CD4-positive, alpha-beta T cell treated with Interleukin-15 for 1 hour (primary cell): ENCODE results near the gene ALKBH3.

Experiments used
- DNase-seq: peaks from one replicate; pipeline ENCODE4 v3.0.0-alpha.2; 2020

ALKBH3 gene

DNA sequence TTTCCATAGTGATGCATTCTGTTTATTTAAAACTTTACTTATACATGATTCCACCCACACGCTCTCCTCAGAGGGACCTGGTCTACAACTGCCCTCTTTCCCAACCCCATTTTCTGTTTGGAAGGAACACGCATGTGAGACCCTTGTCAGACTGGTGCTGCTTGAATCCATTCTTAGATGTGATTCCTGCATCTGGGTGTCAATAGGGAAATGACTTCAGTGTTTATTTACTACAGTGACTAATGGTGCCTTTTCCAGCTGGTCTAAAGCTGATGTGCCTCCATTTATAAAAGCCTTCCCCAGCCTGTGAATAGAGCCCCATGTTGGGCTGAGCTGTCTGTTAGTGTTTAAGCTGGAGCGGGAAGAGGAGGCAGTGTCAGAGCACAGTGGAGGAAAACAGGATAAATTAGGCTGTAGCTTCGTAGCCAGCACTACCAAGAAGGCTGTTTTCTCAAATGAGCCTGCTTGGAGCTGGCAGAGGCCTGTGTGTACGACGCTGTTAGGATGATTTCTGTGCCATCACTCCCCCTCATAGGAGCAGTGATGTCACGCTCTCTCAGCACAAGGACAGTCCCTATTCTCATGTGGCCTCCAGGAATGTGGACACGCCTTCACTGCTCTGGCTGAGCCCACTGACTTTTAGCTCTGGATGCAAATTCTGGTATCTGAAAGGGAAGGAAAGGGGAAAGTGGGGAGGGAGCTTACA is 42.9 kb downstream of the ALKBH3 start:
- no peak for DNase-seq

- no peak for DNase-seq
These were observed 43.7 kb downstream of the ALKBH3 start for GRCh38 chr11:43924112-43924855.

DNA sequence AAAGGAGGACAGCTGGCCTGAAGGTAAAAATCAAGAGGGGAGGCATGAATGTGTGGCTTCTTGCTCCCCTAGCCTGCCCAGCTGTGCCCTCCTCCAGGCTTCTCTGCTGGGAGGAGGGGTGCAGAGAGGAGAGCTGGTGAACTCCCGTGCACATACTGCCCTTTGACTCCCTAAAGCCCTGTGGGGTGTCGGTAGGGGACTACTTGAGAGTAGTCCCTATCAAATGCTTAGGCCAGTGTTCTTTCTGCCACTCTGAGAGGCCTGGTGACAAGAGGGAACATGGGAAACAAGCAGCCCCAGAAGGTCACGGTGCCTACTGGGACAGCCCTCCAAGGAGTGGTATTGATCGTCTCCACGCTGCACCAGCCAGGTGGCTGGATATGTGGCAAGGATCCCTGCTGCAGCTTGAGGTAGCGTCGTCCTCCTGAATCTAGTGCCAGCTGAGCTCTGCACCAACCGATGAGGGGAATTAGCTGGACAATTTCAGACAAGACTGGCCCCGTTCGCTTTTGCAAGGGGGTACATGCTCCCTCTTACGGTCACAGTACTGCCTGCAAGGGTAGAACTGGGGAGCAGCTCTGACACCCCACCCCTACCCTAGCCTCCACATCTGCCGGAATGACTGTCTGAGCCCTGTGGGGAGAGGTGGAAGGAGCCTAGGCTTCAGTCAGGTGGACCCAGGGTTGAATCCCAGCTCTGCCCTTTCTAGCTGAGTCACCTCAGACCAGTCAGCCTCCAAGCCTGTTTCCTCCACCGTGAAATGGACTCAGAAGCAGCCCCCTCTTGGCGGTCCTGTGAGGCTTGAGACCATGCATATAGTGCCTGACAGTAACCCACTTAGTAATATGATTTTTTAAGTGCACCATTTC is 44.7 kb downstream of the ALKBH3 start:
- no peak for DNase-seq

DNA sequence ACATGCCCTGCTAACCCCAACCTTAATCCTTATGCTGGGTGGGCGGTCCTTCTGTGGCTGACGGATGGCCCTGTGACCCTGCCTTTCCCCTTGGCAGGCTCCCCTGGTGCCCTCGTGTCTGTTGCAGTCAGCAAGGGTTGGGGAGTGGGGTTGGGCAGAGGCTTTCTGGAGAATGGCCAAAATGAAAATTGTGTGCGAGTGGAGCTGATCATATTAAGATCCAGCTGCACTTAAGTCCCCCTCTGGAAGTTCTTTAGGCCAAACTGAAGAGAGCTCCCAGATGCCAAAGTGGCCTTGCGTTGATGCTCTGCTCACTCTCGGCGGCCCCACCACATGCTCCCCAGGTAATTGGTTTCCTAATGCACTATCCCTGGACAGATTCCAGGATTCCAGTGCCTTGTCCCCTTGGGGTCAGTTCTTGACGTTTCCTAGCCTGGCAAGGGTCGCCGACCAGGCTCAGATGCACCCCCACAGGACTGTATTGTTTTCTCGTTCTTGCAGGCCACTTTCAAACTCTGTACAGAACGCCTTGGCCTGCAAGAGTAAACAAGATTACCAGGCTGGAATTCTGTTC is 45.4 kb downstream of the ALKBH3 start:
- DNase-seq, result no peak

DNA sequence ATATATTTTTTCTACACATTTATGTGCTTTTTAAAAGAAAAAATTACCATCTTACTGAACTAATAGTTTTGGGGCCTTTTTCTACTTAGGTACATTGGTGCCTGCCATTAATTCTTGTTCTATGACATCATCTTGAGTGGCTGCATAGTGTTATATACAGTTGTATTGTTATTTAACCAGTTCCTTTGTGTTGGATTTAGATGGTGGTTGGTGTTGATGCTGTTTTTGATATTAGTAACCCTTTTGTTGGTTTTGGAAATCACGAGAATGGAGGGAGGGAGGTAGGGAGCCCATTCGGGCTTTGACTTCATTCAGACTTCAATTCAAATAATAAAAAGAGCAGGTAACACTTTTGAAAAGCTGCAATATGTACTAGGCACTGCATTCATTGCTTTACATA is 46.4 kb downstream of the ALKBH3 start:
- DNase-seq, result no peak

DNA sequence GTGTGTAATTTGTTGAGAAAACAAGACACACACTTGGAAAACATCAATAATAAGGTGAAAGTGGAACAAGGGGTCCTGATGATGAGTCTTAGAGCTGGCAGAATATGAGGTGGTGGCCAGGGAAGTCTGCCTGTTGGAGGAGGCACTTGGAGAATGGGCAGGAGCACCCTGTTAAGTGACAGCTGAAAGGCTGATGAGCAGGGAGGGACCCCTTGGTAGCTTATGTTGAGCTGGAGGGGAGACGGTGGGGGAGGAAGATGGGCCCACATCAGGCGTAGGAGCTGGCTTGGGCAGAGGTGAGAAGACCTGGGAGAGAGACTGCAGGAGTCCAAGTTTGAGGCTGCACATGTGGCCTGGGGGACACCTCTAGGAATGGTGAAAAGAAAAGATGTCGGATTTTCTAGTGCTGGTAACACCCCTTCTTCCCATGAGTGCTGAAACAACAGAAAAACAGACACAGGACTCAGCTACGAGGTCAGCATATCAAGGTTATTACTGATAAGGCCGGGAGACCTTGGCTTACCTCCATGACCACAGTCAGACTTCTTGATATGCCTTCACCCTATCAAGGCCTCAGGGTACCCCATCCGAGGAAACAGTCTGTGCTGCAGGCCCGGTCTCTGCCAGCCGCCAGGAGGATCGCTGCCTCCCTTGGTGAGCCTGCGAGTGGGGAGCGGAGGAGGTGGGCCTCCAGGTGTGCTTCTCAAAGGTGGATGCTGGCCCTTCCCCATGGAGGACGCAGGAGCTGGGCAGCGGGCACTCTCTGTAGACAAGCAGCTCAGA is 47.5 kb downstream of the ALKBH3 start:
- no peak for DNase-seq

GRCh38 chr11:43928721-43929120 is 48.1 kb downstream of the ALKBH3 start:
- DNase-seq, result no peak

- DNase-seq, result no peak
These were observed 50.5 kb downstream of the ALKBH3 start for GRCh38 chr11:43930868-43931716.

DNA sequence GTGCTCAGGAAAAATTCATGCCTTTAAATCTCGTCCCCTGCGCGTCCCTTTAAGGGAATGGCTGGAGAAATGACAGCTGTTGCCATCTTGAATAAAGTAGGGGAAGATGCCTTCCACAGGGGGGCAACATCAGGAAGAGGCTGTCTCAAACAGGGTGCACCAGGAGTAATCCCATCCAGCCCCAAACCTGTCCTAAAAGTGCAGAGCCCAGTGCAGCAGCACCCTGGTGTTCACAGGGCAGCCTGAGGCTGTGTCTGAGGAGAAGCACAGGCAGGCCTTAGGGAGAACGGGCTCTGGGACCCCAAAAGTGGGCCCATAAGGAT is 51.0 kb downstream of the ALKBH3 start:
- no peak for DNase-seq

DNA sequence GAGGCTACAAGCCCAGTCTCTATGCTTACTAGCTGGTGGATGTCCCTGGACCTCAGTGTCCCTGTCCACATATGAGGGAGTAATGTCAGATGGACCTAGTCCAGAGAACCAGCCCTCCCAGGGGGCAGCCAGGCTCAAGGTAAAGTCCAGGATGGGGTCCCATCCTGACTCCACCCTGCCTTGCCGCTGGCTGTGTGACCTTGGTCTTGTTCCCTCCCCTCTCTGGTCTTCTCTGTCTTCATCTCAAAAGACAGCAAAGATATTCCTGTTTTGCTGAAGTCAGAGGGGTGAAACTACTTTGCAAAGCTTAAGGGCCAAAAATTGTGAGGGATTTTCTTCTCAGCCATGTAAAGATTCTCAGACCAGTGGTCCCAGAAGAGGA is 52.6 kb downstream of the ALKBH3 start:
- DNase-seq, result no peak

DNA sequence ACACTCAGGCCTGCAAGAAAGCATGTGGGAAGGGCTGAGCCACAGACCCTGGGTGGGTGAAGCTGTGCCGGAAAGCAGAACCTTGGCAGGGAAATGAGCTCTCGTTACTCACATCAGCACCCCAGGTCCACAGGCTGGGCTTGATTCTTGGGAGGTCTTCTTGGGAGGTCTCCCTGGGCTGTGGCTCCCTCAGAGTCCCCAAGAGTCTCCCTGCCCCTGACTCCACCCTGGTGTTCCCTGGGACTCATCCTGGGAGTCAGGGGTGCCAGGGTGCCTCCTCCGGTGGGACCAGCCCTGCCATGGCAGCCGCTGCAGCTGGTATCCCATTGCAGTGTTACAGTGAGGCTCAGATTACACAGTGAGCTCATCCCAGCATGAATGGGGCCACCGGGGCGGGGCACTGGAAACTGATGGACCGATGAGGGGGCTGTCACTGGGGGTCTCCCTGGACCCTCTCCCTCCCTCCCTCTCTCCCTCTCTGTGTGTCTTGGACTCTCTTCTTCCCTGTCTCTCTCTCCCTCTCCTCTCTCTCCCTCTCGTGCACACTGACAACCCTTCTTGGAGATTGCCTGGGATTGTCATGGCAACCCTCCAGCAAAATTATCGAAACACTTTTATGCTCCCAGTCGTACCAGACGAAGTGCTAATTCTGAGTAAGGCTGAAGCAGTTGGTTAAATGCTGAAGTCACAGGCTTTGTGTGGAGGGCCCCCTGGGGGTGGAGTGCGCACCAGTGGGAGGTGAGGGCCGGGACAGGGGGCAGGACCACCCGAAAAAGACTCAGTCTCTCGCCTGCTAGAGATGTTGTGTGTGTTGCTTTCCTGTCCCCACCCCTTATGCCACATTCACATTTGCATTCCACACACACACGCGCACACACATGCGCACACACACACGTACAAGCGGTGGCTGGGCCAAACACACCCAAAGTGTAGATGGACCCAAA is 53.2 kb downstream of the ALKBH3 start:
- no peak for DNase-seq

GRCh38 chr11:43934601-43935423 is 54.2 kb downstream of the ALKBH3 start:
- no peak for DNase-seq

- no peak for DNase-seq
These were observed 54.9 kb downstream of the ALKBH3 start for GRCh38 chr11:43935424-43935979.

DNA sequence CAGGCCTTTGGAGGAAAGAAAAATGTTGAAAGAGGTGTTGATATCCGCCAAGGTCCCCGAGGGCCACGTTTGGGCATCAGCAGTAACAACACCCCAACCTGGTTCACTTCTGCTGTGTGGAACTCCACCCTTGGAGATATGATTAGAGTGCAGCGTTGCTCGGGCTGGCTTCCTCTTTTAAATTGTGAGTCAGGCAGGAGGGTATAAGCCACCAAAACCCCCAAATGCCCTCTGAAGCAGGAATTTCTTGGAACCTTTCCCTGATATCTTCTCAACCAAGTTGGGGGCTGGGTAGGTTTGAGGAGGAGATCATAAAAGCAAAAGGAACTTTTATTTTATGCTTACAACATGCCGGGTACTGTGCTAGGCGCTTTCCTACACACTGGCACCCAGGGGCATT is 55.4 kb downstream of the ALKBH3 start:
- no peak for DNase-seq

GRCh38 chr11:43937434-43938411 is 57.1 kb downstream of the ALKBH3 start:
- no peak for DNase-seq

DNA sequence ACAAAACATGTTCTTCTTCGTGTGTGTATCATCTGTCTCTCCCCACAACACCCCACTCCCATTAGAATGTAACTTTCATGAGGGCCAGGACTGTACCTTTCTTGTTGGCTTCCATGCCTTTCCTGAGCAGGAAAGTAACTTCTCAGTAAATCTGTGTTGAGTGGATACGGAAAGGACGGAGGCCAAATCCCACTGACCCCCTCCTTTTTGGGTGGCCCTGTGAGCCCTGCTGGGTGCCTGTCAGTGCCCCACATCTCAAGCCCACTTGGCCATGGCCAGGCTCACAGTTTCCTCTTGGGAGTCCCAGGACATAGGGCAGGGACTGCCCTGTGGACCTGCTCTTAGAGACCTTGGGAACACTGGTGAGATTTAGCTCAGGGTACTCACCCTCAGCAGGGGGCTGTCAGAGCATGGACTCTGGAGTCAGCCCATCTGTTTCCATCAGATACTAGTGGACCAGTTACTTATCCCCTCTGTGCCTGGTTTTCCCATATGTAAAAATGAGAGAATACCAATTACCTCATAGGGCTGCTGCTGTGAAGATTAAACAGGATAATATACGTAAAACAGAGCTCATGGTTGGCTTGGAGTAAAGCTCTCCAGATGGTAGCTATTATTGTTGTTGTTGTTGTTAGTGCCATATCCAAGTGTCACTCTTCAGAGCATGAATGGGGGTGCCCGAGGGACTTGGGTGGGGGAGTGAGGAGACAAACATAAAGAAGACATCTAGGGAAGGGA is 60.8 kb downstream of the ALKBH3 start:
- DNase-seq, result no peak
